Stimulated activated CD4-positive, alpha-beta T cell treated with anti-CD3 and anti-CD28 coated beads, Interleukin-2, amount 100 ng/mL, for 48 hours (primary cell): ENCODE data around the gene KLRC4.
A peak's percentile ranks its signal among the peaks of the same experiment; 100 is the strongest.

Source experiments
- DNase-seq, 2 donors: peaks; one replicate each; pipeline ENCODE4 v3.0.0-alpha.2; 2020

Gene KLRC4

DNA sequence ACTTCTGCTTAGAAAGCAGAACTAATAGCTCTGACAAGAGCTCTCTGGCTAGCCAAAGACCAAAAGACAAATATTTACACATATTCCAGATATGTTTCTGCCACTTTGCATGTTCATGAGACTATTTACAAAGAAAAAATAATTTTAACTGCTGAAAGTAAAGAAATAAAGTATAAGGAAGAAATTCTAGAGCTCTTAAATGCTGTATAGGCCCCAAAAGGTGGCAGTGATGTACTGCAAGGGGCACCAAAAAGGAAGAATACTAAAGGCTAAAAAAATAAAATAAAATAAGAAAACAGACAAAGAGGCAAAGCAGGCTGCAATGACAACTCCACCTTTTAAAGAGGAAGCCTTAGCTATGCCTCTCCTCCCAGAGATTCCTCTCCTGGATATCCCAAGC lies 42.7 kb downstream of the KLRC4 start:
- DNase-seq, result no peak

DNA sequence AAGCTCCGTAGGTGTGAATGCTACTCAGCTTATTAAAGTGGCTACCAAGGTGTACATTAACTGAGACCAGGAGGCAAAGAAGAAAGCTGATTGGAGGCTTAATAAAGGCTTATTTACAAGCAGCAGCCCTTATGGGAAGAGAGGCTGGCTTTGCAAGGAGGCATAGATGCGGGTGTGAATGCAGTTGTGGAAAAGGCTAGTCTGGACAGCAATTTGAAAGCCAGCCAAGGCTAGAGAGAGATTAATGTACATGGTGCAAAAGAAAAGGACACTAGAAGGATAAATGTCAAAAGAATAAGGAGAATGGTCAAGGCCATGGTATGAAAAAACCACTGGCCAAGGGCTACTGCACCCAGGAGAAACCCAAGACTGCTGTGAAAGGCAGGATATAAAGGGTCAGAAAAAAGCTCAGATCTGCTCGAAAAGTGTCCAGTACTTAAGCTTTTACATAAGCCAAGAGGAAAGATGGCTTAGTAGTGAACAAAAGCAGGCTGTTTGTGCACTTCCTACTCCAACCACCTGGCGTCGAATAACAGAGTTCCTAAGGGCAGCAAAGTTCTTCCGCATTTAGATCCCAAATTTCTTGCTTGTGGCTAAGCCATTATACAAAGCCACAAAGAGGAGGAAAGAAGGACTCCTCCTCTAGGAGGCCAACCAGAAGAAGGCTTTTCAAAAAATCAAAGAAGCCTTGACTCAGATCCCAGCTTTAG lies 43.7 kb downstream of the KLRC4 start:
- no peak for DNase-seq

DNA sequence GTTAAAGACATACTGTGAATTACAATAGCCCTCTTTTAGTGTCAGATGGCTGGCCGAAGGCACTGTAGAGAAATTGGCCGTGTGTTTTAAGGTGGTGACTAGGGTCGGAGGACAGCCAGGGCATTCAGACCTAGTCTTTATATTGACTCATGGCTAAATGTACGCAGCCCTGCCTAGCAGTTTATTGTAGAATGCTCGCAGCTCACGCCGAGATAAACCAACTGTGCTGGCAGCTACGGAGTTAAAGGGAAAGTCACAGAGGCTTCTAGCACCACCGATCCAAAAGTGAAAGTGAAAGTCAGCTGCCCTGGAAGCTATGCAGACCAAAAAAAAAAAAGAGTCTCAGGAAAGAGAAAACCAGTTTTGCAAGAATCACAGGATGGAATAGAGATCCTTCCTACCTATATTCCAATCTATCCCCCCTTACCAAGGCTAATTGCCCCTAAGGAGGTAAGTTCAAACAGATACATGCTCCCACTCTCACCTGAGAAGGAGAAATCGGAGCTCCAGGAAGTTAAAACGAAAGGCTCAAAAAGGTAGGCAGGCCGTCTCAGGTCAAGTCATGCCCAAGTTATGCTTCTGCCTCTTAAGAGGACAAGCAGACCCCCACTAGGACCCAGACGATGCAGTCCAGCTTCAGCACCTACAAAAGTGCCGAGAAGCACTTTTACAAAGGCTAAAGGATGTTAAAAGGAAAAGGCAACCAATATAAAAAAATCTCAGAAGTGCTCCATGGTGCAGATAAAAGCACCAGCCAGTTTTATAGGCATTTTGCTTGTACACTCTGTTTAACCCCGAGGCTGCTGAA lies 44.5 kb downstream of the KLRC4 start:
- DNase-seq, result peak in 1 of 2 donors; percentile 33

DNA sequence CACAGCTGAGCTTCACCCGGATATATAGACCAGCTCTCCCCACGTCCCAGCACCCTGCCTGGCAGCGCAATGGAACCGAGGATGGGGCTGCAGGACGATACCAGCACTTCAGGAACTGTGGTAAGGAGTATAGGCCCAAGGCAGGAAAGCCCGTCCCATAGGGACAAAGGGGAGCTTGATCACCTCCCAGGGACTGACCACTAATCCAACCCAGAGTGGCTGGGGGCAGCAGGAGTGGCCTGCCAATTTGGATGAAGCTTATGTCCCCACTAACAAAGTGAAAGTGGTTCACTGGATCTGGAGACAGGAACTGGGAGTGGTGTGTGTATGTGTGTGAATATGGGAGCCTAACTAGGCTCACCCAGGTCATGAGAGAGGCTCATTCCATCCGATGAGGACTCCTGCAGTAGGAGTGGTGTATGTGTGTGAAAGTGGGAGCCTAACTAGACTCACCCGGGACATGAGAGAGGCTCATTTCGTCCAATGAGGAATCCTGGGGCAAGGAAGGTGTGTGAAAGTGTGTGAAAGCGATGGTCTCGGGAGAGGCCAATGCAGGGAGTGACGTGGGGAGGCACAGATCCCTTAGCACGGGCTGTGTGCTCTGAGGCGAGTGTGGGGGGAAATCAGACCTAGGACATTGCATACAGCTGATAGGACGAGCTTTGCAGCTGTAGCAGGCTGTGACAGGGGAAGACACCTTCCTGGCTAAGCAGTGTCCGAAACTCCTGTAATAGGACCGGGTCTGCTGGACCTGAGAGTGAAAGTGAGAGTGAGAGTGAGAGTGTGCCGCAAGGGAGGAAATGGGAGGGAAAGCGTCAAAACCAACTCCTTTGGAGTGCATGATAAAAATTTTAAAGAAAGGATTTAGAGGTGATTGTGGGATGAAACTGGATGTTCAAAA lies 45.4 kb downstream of the KLRC4 start:
- DNase-seq, result peak in 1 of 2 donors; percentile 13

GRCh38 chr12:10363658-10363913 lies 46.0 kb downstream of the KLRC4 start:
- DNase-seq, result no peak

- no peak for DNase-seq
Observed at GRCh38 chr12:10362828-10363657, 46.5 kb downstream of the KLRC4 start.

DNA sequence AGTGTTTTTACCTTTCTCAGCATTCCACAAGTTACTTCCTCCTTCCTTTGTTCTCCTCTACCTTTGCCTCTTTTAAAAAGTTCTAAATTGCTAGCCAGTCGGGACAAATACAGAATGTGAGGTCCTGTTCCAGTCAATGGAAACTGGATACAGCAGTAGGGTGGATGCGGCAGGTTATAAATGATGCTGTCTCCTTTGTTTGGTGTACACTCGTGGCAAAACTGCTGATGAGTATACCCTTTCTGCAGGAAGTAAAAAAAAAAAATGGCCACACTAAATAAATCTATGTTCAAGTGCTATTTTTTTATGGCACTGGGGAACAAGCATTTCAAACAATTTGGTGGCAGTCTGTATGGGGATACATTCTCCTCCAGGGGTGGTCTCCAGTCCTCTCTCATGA lies 47.2 kb downstream of the KLRC4 start:
- DNase-seq, result no peak

GRCh38 chr12:10361622-10362021 lies 47.9 kb downstream of the KLRC4 start:
- no peak for DNase-seq

DNA sequence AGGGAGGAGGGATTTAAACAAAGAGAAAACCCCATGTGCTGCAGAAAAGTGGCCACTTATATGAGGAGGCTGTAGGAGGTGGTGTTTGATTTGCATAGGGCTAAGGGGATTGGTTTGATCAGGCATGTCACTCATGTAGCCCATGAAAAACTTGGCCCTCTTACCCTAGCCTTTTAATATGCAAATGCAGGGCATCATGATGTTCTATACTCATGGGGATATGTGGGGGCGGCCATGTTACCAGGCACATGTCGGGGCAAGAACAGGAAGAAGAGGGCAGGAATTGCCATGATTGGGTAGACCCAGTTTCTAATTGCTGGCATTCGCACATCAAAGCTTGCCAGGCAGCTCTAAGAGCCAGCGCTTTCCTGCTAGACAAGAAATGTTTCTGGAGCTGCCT lies 48.5 kb downstream of the KLRC4 start:
- DNase-seq, result no peak

- no peak for DNase-seq
Observed at GRCh38 chr12:10358969-10359368, 50.6 kb downstream of the KLRC4 start.

DNA sequence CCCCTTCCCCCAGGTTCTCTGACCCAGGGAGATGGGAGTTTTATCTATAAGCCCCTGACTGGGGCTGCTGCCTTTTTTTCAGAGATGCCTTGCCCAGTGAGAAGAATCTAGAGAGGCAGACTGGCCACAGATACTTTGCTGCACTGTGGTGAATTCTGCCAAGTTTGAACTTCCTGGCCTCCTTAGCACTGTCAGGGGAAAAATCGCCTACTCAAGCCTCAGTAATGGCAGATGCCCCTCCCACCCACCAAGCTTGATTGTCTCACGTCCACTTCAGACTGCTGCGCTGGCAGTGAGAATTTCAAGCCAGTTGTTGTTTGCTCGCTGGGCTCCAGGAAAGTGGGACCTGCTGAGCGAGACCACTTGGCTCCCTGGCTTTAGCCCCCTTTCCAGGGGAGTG lies 51.4 kb downstream of the KLRC4 start:
- DNase-seq, result no peak
